Pons (tissue), 1 donor: ENCODE measurements around the gene ACSL5.

Experiments
- DNase-seq: peaks from one replicate; pipeline ENCODE4 v3.0.0-alpha.2; 2016; ENCODE audit warnings: low spot score

Gene ACSL5

GRCh38 chr10:112466802-112467201 is 92.9 kb downstream of the ACSL5 start:
- no peak for DNase-seq

GRCh38 chr10:112467541-112468075 is 93.7 kb downstream of the ACSL5 start:
- no peak for DNase-seq

GRCh38 chr10:112471878-112472487 is 98.1 kb downstream of the ACSL5 start:
- DNase-seq = peak; percentile 70

GRCh38 chr10:112475575-112476218 is 101.8 kb downstream of the ACSL5 start:
- DNase-seq = peak; percentile 25
